A549 (cell line): ENCODE measurements around the gene UBE2H. TPM values are rescaled to one million over a fixed set of nuclear protein-coding genes. Genes with fewer than 3 reads are reported as not detected.

Experiments
- ATAC-seq, 2 experiments: fragments of 200-7000 bp in 1 of 2; fragments of >200 bp in 1 of 2; cut with Nextera tagmentation in 1 of 2; cut with Tn5 transposase in 1 of 2; 3 replicates each; pipeline versions ENCODE4 v1.8.0 to v1.9.1; 2018 to 2020; ENCODE audit warnings: mild to moderate bottlenecking in 1 of 2, moderate library complexity in 1 of 2
- CTCF ChIA-PET: fragments of 300-600 bp; sonication (Branson Sonifier 250); formaldehyde crosslinking; extraction: SDS; loops from one replicate; lab custom pipeline; 2021; ENCODE audit warnings: antibody characterized with exemption, inconsistent platforms; lab: Yijun Ruan, JAX
- POLR2A ChIA-PET: fragments of 350-600 bp; formaldehyde crosslinking; extraction: SDS; loops from one replicate; lab custom pipeline; 2021; ENCODE audit warnings: antibody characterized with exemption, inconsistent platforms; lab: Yijun Ruan, JAX
- DNase-seq, 2 experiments: peaks; one replicate each; pipeline versions ENCODE4 v3.0.0 to v3.0.0-alpha.2; 2011 to 2016; ENCODE audit warnings: low read depth in 1 of 2, low spot score in 1 of 2
- FAIRE-seq: peaks from 2 replicates; lab custom pipeline; 2011; peaks lifted over from hg19 to GRCh38; lab: Jason Lieb, UNC
- H3K27ac ChIP-seq, 2 experiments: fragments of >200 bp; sonication (Bioruptor Twin); formaldehyde crosslinking; 3 replicates each; pipeline ENCODE4 v1.5.1; 2016 to 2017
- H3K4me1 ChIP-seq: fragments of >200 bp; sonication (Bioruptor Twin); formaldehyde crosslinking; 3 replicates; pipeline ENCODE4 v1.6.1; 2016
- H3K4me2 ChIP-seq: fragments of >200 bp; sonication (Bioruptor Twin); formaldehyde crosslinking; 3 replicates; pipeline ENCODE4 v1.6.1; 2016
- H3K4me3 ChIP-seq: fragments of >200 bp; sonication (Bioruptor Twin); formaldehyde crosslinking; 3 replicates; pipeline ENCODE4 v1.5.1; 2016
- H3K9me3 ChIP-seq: fragments of >200 bp; sonication (Bioruptor Twin); formaldehyde crosslinking; 3 replicates; pipeline ENCODE4 v1.6.1; 2016
- BHLHE40 ChIP-seq: IDR thresholded peaks from 2 replicates; pipeline ENCODE4 v1.6.1; 2012; ENCODE audit warnings: low read depth, low read length, inconsistent platforms
- CBX2 ChIP-seq: fragments of 200-600 bp; sonication (generic); IDR thresholded peaks from 2 replicates; pipeline ENCODE4 v1.6.1; 2016; ENCODE audit warnings: low read depth, mild to moderate bottlenecking, borderline replicate concordance
- CBX8 ChIP-seq: fragments of 200-600 bp; sonication (generic); IDR thresholded peaks from 2 replicates; pipeline ENCODE4 v1.6.1; 2016
- CEBPB ChIP-seq, 2 experiments: fragments of >200 bp in 1 of 2; sonication (Bioruptor Twin) in 1 of 2; formaldehyde crosslinking in 1 of 2; IDR thresholded peaks; 2 replicates each; pipeline ENCODE4 v1.6.1; 2012 to 2016
- CHD4 ChIP-seq: fragments of 200-600 bp; sonication (generic); IDR thresholded peaks from 2 replicates; pipeline ENCODE4 v1.6.1; 2016; ENCODE audit warnings: antibody characterized with exemption, mild to moderate bottlenecking, borderline replicate concordance
- FOSL2 ChIP-seq, 2 experiments: fragments of 450-650 bp in 1 of 2; fragments of >200 bp in 1 of 2; sonication (Bioruptor Twin) in 1 of 2; formaldehyde crosslinking; IDR thresholded peaks; 2 replicates each; pipeline versions ENCODE4 v1.5.0 to v1.6.1; 2016 to 2020; ENCODE audit warnings: mild to moderate bottlenecking in 1 of 2, moderate library complexity in 1 of 2
- FOXS1 ChIP-seq: fragments of 250-450 bp; sonication (Bioruptor Pico); IDR thresholded peaks from 2 replicates; pipeline ENCODE4 v1.5.0; 2020; ENCODE audit warnings: mild to moderate bottlenecking, moderate library complexity
- GATA3 ChIP-seq: IDR thresholded peaks from 2 replicates; pipeline ENCODE4 v1.6.1; 2012; ENCODE audit warnings: borderline replicate concordance
- JUNB ChIP-seq: fragments of >200 bp; sonication (Bioruptor Twin); formaldehyde crosslinking; IDR thresholded peaks from 2 replicates; pipeline ENCODE4 v1.6.1; 2016
- KDM1A ChIP-seq: fragments of 200-600 bp; sonication (generic); IDR thresholded peaks from 2 replicates; pipeline ENCODE4 v1.6.1; 2016; ENCODE audit warnings: low read depth, mild to moderate bottlenecking
- KDM5A ChIP-seq: fragments of 200-600 bp; sonication (generic); IDR thresholded peaks from 2 replicates; pipeline ENCODE4 v1.6.1; 2016; ENCODE audit warnings: antibody characterized with exemption, mild to moderate bottlenecking
- MAFK ChIP-seq: fragments of 450-650 bp; IDR thresholded peaks from 2 replicates; pipeline ENCODE4 v1.6.1; 2014; ENCODE audit not compliant: partially characterized antibody
- MYC ChIP-seq: IDR thresholded peaks from 2 replicates; pipeline ENCODE4 v1.6.1; 2012; ENCODE audit warnings: mild to moderate bottlenecking, inconsistent platforms, low read length, improper control_type of control experiment, borderline replicate concordance
- RAD21 ChIP-seq, 2 experiments: fragments of >200 bp in 1 of 2; sonication (Bioruptor Twin) in 1 of 2; formaldehyde crosslinking in 1 of 2; IDR thresholded peaks in 1 of 2; conservative IDR thresholded peaks in 1 of 2; 2 replicates in 1 of 2; 3 replicates in 1 of 2; pipeline ENCODE4 v1.6.1; 2012 to 2018; ENCODE audit warnings: inconsistent platforms in 1 of 2
- RFX5 ChIP-seq: fragments of 450-650 bp; IDR thresholded peaks from 2 replicates; pipeline ENCODE4 v1.7.1; 2014; ENCODE audit warnings: antibody characterized with exemption, mild to moderate bottlenecking, moderate library complexity
- SREBF2 ChIP-seq: fragments of 450-650 bp; IDR thresholded peaks from 2 replicates; pipeline ENCODE4 v1.6.1; 2014; ENCODE audit warnings: mild to moderate bottlenecking, moderate library complexity
- ZNF302 ChIP-seq: fragments of 250-450 bp; sonication (Bioruptor Pico); IDR thresholded peaks from 2 replicates; pipeline ENCODE4 v1.9.0; 2021; ENCODE audit warnings: inconsistent platforms, mild to moderate bottlenecking, moderate library complexity
- WGBS: methylation state at CpG from one replicate; pipeline ENCODE4 v1.1.6; 2017; ENCODE audit errors: missing lambda C conversion rate; 5-methylcytosine and 5-hydroxymethylcytosine counted together
- polyA plus RNA-seq, 4 experiments: library from polyadenylated mRNA; depleted of rRNA in 3 of 4; stranded (reverse); fragments of >200 nt; fragmentation: RNase III in 1 of 4; extraction: RNeasy Plus Mini Kit Qiagen cat#74134 plus additional on column Dnase treatment in 1 of 4; gene quantifications; 2 replicates in 3 of 4; 3 replicates in 1 of 4; pipeline ENCODE4 v1.2.3, GENCODE V29; 2011 to 2017
- TF ChIP-seq, protein P1 (sequence below): fragments of 450-650 bp; IDR thresholded peaks from 2 replicates; pipeline ENCODE4 v1.6.1; 2014; ENCODE audit warnings: antibody characterized with exemption
- TF ChIP-seq, protein P2 (sequence below): fragments of 150-350 bp; IDR thresholded peaks from 2 replicates; pipeline ENCODE4 v1.6.1; 2014; ENCODE audit warnings: low read depth, mild to moderate bottlenecking, low read length
- TF ChIP-seq, protein P3 (sequence below): IDR thresholded peaks from 2 replicates; pipeline ENCODE4 v1.6.1; 2012
- TF ChIP-seq, protein P4 (sequence below): fragments of >200 bp; sonication (Bioruptor Twin); formaldehyde crosslinking; IDR thresholded peaks from 3 replicates; pipeline ENCODE4 v1.6.1; 2016
- TF ChIP-seq, protein P5 (sequence below): fragments of >200 bp; sonication (Bioruptor Twin); formaldehyde crosslinking; IDR thresholded peaks from 3 replicates; pipeline ENCODE4 v1.5.1; 2016
- TF ChIP-seq, protein P6 (sequence below): fragments of 200-600 bp; sonication (generic); IDR thresholded peaks from 2 replicates; pipeline ENCODE4 v1.6.1; 2016; ENCODE audit warnings: antibody characterized with exemption, mild to moderate bottlenecking, moderate library complexity

The UBE2H gene
- polyA plus RNA-seq, 2 of the 4 experiments (the other 2 are of a cell fraction) = 73.5 to 99.2 TPM

DNA sequence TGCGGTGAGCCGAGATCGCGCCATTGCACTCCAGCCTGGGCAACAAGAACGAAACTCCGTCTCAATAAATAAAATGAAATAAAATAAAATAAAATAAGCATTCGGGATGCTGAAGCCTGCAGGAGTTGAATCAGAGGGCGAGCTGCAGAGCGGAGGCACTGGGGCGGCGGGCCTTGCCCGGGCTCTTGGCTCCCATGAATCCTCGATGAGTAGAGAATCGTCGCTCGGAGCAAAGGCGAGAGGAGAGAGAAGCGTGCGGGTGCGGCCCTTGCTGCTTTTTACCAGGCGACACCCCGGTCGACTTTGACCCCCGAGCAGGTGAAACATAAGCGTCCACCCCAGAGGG, 168.3 kb downstream of the UBE2H start (continued):
- TF ChIP-seq, protein P1, sequence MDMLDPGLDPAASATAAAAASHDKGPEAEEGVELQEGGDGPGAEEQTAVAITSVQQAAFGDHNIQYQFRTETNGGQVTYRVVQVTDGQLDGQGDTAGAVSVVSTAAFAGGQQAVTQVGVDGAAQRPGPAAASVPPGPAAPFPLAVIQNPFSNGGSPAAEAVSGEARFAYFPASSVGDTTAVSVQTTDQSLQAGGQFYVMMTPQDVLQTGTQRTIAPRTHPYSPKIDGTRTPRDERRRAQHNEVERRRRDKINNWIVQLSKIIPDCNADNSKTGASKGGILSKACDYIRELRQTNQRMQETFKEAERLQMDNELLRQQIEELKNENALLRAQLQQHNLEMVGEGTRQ = no peak
- TF ChIP-seq, protein P2, sequence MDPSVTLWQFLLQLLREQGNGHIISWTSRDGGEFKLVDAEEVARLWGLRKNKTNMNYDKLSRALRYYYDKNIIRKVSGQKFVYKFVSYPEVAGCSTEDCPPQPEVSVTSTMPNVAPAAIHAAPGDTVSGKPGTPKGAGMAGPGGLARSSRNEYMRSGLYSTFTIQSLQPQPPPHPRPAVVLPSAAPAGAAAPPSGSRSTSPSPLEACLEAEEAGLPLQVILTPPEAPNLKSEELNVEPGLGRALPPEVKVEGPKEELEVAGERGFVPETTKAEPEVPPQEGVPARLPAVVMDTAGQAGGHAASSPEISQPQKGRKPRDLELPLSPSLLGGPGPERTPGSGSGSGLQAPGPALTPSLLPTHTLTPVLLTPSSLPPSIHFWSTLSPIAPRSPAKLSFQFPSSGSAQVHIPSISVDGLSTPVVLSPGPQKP = no peak
- TF ChIP-seq SREBF2 (no peak), MAFK (no peak), JUNB (no peak), KDM5A (no peak), CEBPB (IDR thresholded peaks at IDR 0.05) (no peak), GATA3 (no peak), RAD21 (conservative IDR thresholded peaks at IDR 0.05 in 1 of 2, IDR thresholded peaks at IDR 0.05 in 1 of 2) (no peak)
- TF ChIP-seq, protein P3, sequence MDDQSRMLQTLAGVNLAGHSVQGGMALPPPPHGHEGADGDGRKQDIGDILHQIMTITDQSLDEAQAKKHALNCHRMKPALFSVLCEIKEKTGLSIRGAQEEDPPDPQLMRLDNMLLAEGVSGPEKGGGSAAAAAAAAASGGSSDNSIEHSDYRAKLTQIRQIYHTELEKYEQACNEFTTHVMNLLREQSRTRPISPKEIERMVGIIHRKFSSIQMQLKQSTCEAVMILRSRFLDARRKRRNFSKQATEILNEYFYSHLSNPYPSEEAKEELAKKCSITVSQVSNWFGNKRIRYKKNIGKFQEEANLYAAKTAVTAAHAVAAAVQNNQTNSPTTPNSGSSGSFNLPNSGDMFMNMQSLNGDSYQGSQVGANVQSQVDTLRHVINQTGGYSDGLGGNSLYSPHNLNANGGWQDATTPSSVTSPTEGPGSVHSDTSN = no peak

DNA sequence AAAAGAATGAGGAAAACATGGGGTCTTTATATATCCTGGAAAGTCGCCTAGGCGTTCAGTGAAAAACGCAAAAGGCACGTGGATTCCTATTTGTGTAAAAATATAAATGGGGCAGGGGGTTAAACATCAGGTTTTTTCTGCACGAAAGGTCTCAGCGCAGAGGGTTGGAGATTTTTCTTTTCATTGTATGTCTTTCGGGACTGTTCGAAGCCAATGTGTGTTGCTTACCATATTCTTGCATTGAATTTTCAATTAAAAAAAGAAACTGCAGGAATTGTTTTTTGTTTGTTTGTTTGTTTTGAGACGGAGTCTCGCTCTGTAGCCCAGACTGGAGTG, 169.2 kb downstream of the UBE2H start:
- Histone ChIP-seq H3K4me3 (no peak overlapping the region), H3K9me3 (no peaks in the 10 kb centered on the region), H3K4me2 (no peak overlapping the region), H3K4me1 (peaks cover 9% of the 10 kb centered on the region), H3K27ac (no peak overlapping the region)
- ChIA-PET CTCF (interaction anchor here (0.9 kb wide), 1 partner anchor 222 kb away, joined by 3 read pairs; no protein-coding TSS in a partner anchor), POLR2A (no interaction called here)
- no peak for FAIRE-seq
- WGBS = 86% methylated on average over 10 of the region's 10 CpGs
- no peak for DNase-seq
- TF ChIP-seq MAFK = no peak
- no peak for ATAC-seq

DNA sequence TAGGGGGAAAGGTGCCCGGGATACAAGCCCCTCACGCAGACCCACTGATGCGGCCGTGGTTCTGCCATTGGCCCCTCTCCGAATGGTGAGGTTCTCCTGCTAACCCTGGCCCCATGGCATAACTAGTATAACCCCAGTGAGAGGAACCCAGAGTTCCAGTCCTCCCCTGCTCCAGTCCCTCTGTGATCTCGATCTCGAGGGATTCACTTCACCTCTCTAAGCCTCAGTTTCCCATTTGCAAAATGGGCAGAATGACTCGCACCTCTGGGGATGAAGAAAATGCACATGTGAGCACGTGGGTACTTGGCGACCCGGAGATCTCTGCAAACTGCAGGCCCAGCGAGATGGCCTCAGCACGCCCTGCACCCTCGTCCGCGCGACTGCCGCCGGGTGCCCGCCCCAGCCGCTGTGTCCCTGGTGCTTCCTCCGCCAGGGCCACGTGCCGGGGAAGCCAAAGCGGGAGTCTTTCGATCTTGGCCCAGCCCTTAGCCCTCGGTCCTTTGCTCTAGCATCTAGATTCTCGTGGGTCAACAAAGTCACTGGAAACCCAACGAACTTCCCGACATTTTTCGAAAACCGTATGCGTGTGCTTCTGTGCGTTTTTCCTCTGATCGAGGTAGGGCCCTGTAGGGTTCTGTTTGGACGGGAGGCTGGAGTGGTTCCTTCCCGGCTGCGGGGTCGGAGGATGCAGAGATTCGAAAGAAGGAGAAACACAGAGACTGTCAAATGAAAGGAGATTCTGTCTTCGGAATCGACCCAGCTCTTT, 169.8 kb downstream of the UBE2H start:
- Histone ChIP-seq H3K9me3 (no peaks in the 10 kb centered on the region), H3K4me2 (no peak overlapping the region), H3K27ac (no peak overlapping the region), H3K4me3 (no peak overlapping the region), H3K4me1 (peaks cover 12% of the 10 kb centered on the region)
- FAIRE-seq (no peak), DNase-seq (no peak), ATAC-seq (no peak)
- TF ChIP-seq, protein P4, sequence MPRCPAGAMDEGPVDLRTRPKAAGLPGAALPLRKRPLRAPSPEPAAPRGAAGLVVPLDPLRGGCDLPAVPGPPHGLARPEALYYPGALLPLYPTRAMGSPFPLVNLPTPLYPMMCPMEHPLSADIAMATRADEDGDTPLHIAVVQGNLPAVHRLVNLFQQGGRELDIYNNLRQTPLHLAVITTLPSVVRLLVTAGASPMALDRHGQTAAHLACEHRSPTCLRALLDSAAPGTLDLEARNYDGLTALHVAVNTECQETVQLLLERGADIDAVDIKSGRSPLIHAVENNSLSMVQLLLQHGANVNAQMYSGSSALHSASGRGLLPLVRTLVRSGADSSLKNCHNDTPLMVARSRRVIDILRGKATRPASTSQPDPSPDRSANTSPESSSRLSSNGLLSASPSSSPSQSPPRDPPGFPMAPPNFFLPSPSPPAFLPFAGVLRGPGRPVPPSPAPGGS = no peak
- TF ChIP-seq SREBF2 (no peak), ZNF302 (CRISPR knock-in tag) (no peak), BHLHE40 (no peak), KDM1A (no peak), FOXS1 (no peak), MAFK (no peak), FOSL2 (IDR thresholded peaks at IDR 0.05) (no peak), FOSL2 (CRISPR knock-in tag; IDR thresholded peaks at IDR 0.05) (no peak), CBX2 (no peak), CHD4 (no peak), JUNB (no peak), RAD21 (conservative IDR thresholded peaks at IDR 0.05 in 1 of 2, IDR thresholded peaks at IDR 0.05 in 1 of 2) (no peak), MYC (no peak), RFX5 (no peak), CBX8 (no peak)
- TF ChIP-seq, protein P5, sequence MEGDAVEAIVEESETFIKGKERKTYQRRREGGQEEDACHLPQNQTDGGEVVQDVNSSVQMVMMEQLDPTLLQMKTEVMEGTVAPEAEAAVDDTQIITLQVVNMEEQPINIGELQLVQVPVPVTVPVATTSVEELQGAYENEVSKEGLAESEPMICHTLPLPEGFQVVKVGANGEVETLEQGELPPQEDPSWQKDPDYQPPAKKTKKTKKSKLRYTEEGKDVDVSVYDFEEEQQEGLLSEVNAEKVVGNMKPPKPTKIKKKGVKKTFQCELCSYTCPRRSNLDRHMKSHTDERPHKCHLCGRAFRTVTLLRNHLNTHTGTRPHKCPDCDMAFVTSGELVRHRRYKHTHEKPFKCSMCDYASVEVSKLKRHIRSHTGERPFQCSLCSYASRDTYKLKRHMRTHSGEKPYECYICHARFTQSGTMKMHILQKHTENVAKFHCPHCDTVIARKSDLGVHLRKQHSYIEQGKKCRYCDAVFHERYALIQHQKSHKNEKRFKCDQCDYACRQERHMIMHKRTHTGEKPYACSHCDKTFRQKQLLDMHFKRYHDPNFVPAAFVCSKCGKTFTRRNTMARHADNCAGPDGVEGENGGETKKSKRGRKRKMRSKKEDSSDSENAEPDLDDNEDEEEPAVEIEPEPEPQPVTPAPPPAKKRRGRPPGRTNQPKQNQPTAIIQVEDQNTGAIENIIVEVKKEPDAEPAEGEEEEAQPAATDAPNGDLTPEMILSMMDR = no peak
- TF ChIP-seq, protein P6, sequence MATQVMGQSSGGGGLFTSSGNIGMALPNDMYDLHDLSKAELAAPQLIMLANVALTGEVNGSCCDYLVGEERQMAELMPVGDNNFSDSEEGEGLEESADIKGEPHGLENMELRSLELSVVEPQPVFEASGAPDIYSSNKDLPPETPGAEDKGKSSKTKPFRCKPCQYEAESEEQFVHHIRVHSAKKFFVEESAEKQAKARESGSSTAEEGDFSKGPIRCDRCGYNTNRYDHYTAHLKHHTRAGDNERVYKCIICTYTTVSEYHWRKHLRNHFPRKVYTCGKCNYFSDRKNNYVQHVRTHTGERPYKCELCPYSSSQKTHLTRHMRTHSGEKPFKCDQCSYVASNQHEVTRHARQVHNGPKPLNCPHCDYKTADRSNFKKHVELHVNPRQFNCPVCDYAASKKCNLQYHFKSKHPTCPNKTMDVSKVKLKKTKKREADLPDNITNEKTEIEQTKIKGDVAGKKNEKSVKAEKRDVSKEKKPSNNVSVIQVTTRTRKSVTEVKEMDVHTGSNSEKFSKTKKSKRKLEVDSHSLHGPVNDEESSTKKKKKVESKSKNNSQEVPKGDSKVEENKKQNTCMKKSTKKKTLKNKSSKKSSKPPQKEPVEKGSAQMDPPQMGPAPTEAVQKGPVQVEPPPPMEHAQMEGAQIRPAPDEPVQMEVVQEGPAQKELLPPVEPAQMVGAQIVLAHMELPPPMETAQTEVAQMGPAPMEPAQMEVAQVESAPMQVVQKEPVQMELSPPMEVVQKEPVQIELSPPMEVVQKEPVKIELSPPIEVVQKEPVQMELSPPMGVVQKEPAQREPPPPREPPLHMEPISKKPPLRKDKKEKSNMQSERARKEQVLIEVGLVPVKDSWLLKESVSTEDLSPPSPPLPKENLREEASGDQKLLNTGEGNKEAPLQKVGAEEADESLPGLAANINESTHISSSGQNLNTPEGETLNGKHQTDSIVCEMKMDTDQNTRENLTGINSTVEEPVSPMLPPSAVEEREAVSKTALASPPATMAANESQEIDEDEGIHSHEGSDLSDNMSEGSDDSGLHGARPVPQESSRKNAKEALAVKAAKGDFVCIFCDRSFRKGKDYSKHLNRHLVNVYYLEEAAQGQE = no peak
- ChIA-PET POLR2A (no interaction called here), CTCF (no interaction called here)
- 92% methylated on average over 42 of the region's 42 CpGs for WGBS
